Spinal cord (tissue), 10 donors: ENCODE data around the gene PFKL. TPM values are rescaled to one million over a fixed set of nuclear protein-coding genes. Genes with fewer than 3 reads are reported as not detected.

Experiments
- DNase-seq, 6 donors: peaks; one replicate each; pipeline versions ENCODE4 v3.0.0 to v3.0.0-alpha.2; 2013 to 2015; ENCODE audit warnings: low spot score in 6 of 6, low read depth in 4 of 6
- H3K27ac ChIP-seq: one replicate; pipeline ENCODE4 v1.5.1; 2013; ENCODE audit warnings: low read depth, low read length, control low read depth
- H3K27me3 ChIP-seq: one replicate; pipeline ENCODE4 v1.6.1; 2013; ENCODE audit warnings: low read length; ENCODE audit not compliant: control insufficient read depth, insufficient read depth
- H3K36me3 ChIP-seq: one replicate; pipeline ENCODE4 v1.6.1; 2013; ENCODE audit warnings: low read length; ENCODE audit not compliant: control insufficient read depth, insufficient read depth
- H3K4me1 ChIP-seq: one replicate; pipeline ENCODE4 v1.6.1; 2013; ENCODE audit warnings: low read length; ENCODE audit not compliant: control insufficient read depth, insufficient read depth
- H3K4me3 ChIP-seq: one replicate; pipeline ENCODE4 v1.5.1; 2013; ENCODE audit warnings: low read depth, low read length, control low read depth
- H3K9me3 ChIP-seq: one replicate; pipeline ENCODE4 v1.6.1; 2013; ENCODE audit warnings: low read length; ENCODE audit not compliant: control insufficient read depth, insufficient read depth
- WGBS: methylation state at CpG from one replicate; pipeline ENCODE4 v1.1.5; 2013; ENCODE audit warnings: missing lambda C conversion rate; ENCODE audit not compliant: insufficient coverage; 5-methylcytosine and 5-hydroxymethylcytosine counted together
- polyA plus RNA-seq, 2 donors: library from polyadenylated mRNA; unstranded; fragments of 120-200 nt; gene quantifications; one replicate each; pipeline ENCODE4 v1.2.1, GENCODE V29; 2013; ENCODE audit not compliant: insufficient read length in 2 of 2
- total RNA-seq, 2 donors: library from RNA; depleted of rRNA in 1 of 2; stranded (reverse); fragments of 120-200 nt in 1 of 2; fragments of >200 nt in 1 of 2; gene quantifications; one replicate each; pipeline versions ENCODE4 v1.2.3 to v1.2.4, GENCODE V29; 2013 to 2014
- donor health status: healthy.

The PFKL gene
- total and polyA plus RNA-seq, 4 donors = 107 to 172 (median 151) TPM

GRCh38 chr21:44331209-44331608 is 31.4 kb downstream of the PFKL start:
- WGBS = 86% methylated on average over 16 of the region's 16 CpGs
- Histone ChIP-seq H3K27ac (no peak overlapping the region), H3K9me3 (no peaks in the 10 kb centered on the region), H3K36me3 (peaks cover 94% of the 10 kb centered on the region), H3K4me1 (peaks cover 30% of the 10 kb centered on the region), H3K4me3 (no peak overlapping the region), H3K27me3 (no peaks in the 10 kb centered on the region)
- no peak for DNase-seq

DNA sequence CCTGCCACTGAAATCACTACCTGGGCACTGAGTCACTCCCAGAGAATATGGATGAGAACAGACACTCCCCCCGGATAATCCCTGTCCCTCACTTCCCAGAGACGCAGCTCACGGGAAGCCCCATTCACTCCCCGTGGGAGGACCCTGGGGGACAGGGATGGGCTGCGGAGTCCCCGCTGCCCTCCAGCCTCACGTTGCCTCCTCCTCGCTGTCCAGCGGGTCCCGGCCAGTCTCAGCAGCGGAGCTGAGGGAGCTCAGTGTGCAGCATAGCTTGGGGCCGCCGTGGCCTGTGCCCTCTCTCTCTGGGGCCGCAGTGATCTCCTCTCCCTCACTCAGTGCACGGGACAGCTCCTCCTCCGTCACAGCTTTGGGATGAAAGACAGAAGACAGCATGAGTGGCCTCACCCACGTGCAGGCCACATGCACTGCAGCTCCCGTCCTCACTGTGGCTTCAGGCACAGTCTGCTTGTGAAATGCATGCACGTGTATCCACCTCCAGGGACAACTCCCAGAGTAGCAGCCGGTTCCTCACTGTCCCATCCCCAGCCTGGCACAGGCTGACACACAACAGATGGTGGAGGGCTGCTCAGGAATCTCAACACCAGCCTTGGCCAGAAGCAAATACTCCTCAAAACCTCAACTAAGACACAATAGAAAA is 31.9 kb downstream of the PFKL start:
- Histone ChIP-seq H3K4me1 (peaks cover 32% of the 10 kb centered on the region), H3K4me3 (no peak overlapping the region), H3K27ac (no peak overlapping the region), H3K9me3 (no peaks in the 10 kb centered on the region), H3K36me3 (peaks cover 92% of the 10 kb centered on the region), H3K27me3 (no peaks in the 10 kb centered on the region)
- DNase-seq = peak in 2 of 6 donors; percentile 62 to 70
- WGBS = 78% methylated on average over 19 of the region's 20 CpGs

GRCh38 chr21:44332383-44332782 is 32.5 kb downstream of the PFKL start:
- Histone ChIP-seq H3K36me3 (peaks cover 85% of the 10 kb centered on the region), H3K4me3 (no peak overlapping the region), H3K9me3 (no peaks in the 10 kb centered on the region), H3K27me3 (no peaks in the 10 kb centered on the region), H3K4me1 (peaks cover 35% of the 10 kb centered on the region), H3K27ac (no peak overlapping the region)
- WGBS = 83% methylated on average over 17 of the region's 17 CpGs
- DNase-seq = no peak

- Histone ChIP-seq H3K4me3 (no peak overlapping the region), H3K27me3 (no peaks in the 10 kb centered on the region), H3K27ac (no peak overlapping the region), H3K4me1 (peaks cover 36% of the 10 kb centered on the region), H3K36me3 (peaks cover 80% of the 10 kb centered on the region), H3K9me3 (no peaks in the 10 kb centered on the region)
- no peak for DNase-seq
- 96% methylated on average over 21 of the region's 22 CpGs for WGBS
Measured at GRCh38 chr21:44332965-44333364, 33.1 kb downstream of the PFKL start.

- peaks cover 73% of the 10 kb centered on the region for H3K36me3 ChIP-seq
- DNase-seq = no peak
- no peaks in the 10 kb centered on the region for H3K27me3 ChIP-seq
- H3K4me3 ChIP-seq = no peak overlapping the region
- no peak overlapping the region for H3K27ac ChIP-seq
- peaks cover 42% of the 10 kb centered on the region for H3K4me1 ChIP-seq
- H3K9me3 ChIP-seq = no peaks in the 10 kb centered on the region
- WGBS = 78% methylated on average over 42 of the region's 45 CpGs
Measured at GRCh38 chr21:44333509-44334328, 33.9 kb downstream of the PFKL start.

GRCh38 chr21:44334329-44335030 is 34.6 kb downstream of the PFKL start:
- 93% methylated on average over 11 of the region's 26 CpGs for WGBS
- H3K27me3 ChIP-seq = no peaks in the 10 kb centered on the region
- no peak overlapping the region for H3K4me3 ChIP-seq
- peaks cover 66% of the 10 kb centered on the region for H3K36me3 ChIP-seq
- peaks cover 44% of the 10 kb centered on the region for H3K4me1 ChIP-seq
- no peak overlapping the region for H3K27ac ChIP-seq
- no peaks in the 10 kb centered on the region for H3K9me3 ChIP-seq
- no peak for DNase-seq

GRCh38 chr21:44335266-44336059 is 35.6 kb downstream of the PFKL start:
- no peak overlapping the region for H3K27ac ChIP-seq
- no peaks in the 10 kb centered on the region for H3K27me3 ChIP-seq
- H3K4me1 ChIP-seq = peaks cover 48% of the 10 kb centered on the region
- H3K4me3 ChIP-seq = no peak overlapping the region
- DNase-seq = no peak
- H3K36me3 ChIP-seq = peaks cover 56% of the 10 kb centered on the region
- no peaks in the 10 kb centered on the region for H3K9me3 ChIP-seq
- 95% methylated on average over 22 of the region's 24 CpGs for WGBS

DNA sequence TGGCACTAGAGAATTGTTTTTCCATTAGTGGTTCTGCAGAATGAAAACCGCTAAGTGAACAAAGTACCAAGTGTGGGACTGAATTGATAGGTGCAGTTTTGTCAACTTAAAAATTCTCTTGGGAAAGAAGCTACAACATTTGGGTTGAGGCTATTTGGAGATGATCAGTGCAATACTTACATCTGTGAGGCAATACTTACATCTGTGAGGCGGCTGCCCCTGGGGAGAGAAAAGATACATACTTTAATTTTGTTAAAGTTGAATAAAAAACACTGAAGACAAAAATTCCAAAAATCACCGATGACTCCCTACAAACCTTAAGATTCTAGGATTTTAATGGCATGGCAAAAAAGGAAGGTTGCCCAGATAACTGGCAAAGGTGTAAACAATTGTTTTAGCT is 37.6 kb downstream of the PFKL start:
- H3K27ac ChIP-seq = peak overlapping the region; percentile 90
- peaks cover 36% of the 10 kb centered on the region for H3K4me1 ChIP-seq
- 60% methylated on average over 1 of the region's 3 CpGs for WGBS
- DNase-seq = no peak
- H3K27me3 ChIP-seq = no peaks in the 10 kb centered on the region
- no peak overlapping the region for H3K4me3 ChIP-seq
- no peaks in the 10 kb centered on the region for H3K9me3 ChIP-seq
- H3K36me3 ChIP-seq = peaks cover 39% of the 10 kb centered on the region
